Gastrocnemius medialis (tissue), 4 donors: ENCODE results near the gene ALOX12B. TPM values are rescaled to one million over a fixed set of nuclear protein-coding genes. Genes with fewer than 3 reads are reported as not detected.
"Not testable (repeated sequence)": the region's sequence is repeated elsewhere in the genome, so short reads cannot be mapped to it uniquely, and the experiment has no call there.

ENCODE experiments used
- ATAC-seq, 2 donors: fragments of 150-250 bp; one replicate each; pipeline ENCODE4 v1.9.1; 2016
- DNase-seq, 2 donors: peaks; one replicate each; pipeline ENCODE4 v3.0.0-alpha.2; 2019
- H3K27ac ChIP-seq, 4 donors: fragments of 200-600 bp; sonication (generic); 1 replicate in 1 of 4; 2 replicates in 3 of 4; pipeline ENCODE4 v1.5.1; 2016 to 2018; ENCODE audit warnings: mild to moderate bottlenecking in 2 of 4, moderate library complexity in 1 of 4
- H3K27me3 ChIP-seq, 3 donors: fragments of 200-600 bp; sonication (generic) in 2 of 3; 1 replicate in 1 of 3; 2 replicates in 2 of 3; pipeline versions ENCODE4 v1.5.1 to v1.6.0; 2016 to 2019; ENCODE audit warnings: mild to moderate bottlenecking in 1 of 3, moderate library complexity in 1 of 3
- H3K36me3 ChIP-seq, 2 donors: fragments of 200-600 bp; sonication (generic) in 1 of 2; one replicate each; pipeline ENCODE4 v1.5.1; 2017 to 2018
- H3K4me1 ChIP-seq, 2 donors: fragments of 200-600 bp; sonication (generic) in 1 of 2; one replicate each; pipeline ENCODE4 v1.5.1; 2016 to 2017; ENCODE audit warnings: mild to moderate bottlenecking in 2 of 2
- H3K4me3 ChIP-seq, 4 donors: fragments of 200-600 bp; sonication (generic) in 3 of 4; 1 replicate in 1 of 4; 2 replicates in 3 of 4; pipeline ENCODE4 v1.5.1; 2016 to 2019; ENCODE audit warnings: mild to moderate bottlenecking in 2 of 4
- H3K9me3 ChIP-seq, 3 donors: fragments of 200-600 bp; sonication (generic) in 2 of 3; 1 replicate in 1 of 3; 2 replicates in 2 of 3; pipeline ENCODE4 v1.5.1; 2016 to 2019
- POLR2A ChIP-seq, 2 donors: fragments of 450-650 bp; IDR thresholded peaks; one replicate each; pipeline ENCODE4 v1.6.1; 2017; ENCODE audit warnings: antibody characterized with exemption in 2 of 2, mild to moderate bottlenecking in 2 of 2, moderate library complexity in 2 of 2
- in situ Hi-C, 4 donors: fragments of 200-750 bp; cut with MboI; loops; one replicate each; pipeline versions ENCODE4 v1.15.0 to v1.8.0; 2017; ENCODE audit warnings: low sequenced_read_pairs in 4 of 4
- intact Hi-C: fragments of 100-400 bp; cut with DNase I; formaldehyde crosslinking; loops from one replicate; pipeline ENCODE4 v1.15.1; 2023; ENCODE audit warnings: low total_unique reads
- total RNA-seq, 4 donors: library from RNA; depleted of rRNA; stranded (reverse); fragments of >200 nt; gene quantifications; one replicate each; pipeline versions ENCODE4 v1.1.0 to v1.2.3, GENCODE V29; 2016
- TF ChIP-seq, protein P1 (sequence below), 5 experiments: fragments of 450-650 bp in 3 of 5; fragments of 200-600 bp in 2 of 5; sonication (generic) in 2 of 5; IDR thresholded peaks in 4 of 5; conservative IDR thresholded peaks in 1 of 5; 1 replicate in 4 of 5; 2 replicates in 1 of 5; pipeline ENCODE4 v1.5.1; 2016 to 2019; ENCODE audit warnings: antibody characterized with exemption in 5 of 5, mild to moderate bottlenecking in 3 of 5, moderate library complexity in 3 of 5

Gene ALOX12B
- total RNA-seq, 4 donors from 2014 or later = not detected

DNA sequence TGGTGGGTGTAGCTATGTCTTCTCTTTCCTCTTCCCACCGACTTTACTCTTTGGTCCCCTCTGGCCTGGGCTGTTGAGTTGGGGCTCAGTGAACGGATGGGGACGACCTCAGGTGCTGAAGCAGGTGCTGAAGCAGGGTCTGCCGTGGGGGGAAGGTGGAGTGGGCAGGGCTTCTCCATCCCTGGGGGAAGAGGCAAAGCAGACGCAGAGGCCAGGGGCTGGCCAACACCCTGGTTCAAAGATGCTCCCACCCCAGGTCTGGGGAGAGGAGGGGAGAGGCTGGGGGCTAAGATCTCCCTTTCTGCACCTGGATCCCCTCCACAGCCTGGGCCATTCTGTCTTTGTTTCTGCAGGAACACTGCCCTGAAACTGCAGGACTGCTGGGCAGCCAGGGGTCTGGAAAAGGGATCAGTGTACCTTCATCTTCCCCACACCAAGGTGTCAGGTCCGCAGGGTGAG lies 22.9 kb downstream of the ALOX12B start:
- ATAC-seq (no peak), DNase-seq (no peak)
- intact Hi-C loops (loop anchor here (5.0 kb wide), 1 partner anchor 53 kb away; the partner anchor contains the start of gene ALOXE3), in situ Hi-C loops (no loop called here)
- Histone ChIP-seq H3K27ac (no peak overlapping the region), H3K9me3 (no peaks in the 10 kb centered on the region), H3K4me3 (no peak overlapping the region), H3K27me3 (peaks cover 35 to 46% (median 44%) of the 10 kb centered on the region in 3 donors), H3K36me3 (no peaks in the 10 kb centered on the region), H3K4me1 (peaks cover 8% of the 10 kb centered on the region in 2 donors)
- no peak for TF ChIP-seq POLR2A (IDR thresholded peaks at IDR 0.05)
- TF ChIP-seq, protein P1, sequence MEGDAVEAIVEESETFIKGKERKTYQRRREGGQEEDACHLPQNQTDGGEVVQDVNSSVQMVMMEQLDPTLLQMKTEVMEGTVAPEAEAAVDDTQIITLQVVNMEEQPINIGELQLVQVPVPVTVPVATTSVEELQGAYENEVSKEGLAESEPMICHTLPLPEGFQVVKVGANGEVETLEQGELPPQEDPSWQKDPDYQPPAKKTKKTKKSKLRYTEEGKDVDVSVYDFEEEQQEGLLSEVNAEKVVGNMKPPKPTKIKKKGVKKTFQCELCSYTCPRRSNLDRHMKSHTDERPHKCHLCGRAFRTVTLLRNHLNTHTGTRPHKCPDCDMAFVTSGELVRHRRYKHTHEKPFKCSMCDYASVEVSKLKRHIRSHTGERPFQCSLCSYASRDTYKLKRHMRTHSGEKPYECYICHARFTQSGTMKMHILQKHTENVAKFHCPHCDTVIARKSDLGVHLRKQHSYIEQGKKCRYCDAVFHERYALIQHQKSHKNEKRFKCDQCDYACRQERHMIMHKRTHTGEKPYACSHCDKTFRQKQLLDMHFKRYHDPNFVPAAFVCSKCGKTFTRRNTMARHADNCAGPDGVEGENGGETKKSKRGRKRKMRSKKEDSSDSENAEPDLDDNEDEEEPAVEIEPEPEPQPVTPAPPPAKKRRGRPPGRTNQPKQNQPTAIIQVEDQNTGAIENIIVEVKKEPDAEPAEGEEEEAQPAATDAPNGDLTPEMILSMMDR (IDR thresholded peaks at IDR 0.05 in 4 of 5, conservative IDR thresholded peaks at IDR 0.05 in 1 of 5) = no peak

DNA sequence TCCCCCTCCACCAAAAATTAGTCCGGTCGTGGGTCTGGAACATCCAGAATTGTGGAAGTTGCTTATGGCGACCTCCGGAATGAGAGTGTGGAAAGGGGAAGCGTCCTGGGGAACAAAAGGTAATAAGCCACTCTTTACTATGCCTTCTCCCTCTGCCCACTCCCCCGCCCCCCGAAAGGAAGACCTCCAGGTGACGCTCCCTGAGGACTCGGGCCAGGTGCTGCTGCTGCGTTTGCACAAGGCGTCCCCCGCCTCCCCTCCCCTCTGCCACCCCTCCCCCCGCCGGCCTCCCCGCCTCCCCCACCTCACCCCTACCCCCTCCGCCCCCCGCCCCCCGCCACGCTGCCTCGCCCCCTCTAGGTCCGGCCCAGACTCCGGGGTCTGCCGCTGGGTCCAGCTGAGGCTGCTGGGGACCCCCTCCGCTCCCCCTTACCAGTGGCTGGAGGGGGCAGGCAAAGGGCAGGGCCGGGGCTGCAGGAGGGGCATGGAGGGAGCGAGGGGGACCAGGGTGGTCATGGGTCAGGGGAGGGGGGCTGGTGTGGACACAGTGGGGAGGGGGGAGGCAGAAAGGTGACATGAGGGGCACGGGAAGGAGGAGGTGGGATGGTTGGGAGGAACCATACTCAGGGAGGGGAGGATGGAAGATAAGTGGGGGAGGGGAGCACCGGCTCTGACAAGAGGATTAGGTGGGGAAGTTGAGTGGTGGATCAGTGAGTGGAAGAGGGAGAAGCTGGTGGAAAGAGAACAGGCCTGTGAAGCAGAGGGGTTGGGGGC lies 23.6 kb downstream of the ALOX12B start:
- in situ Hi-C loops (no loop called here), intact Hi-C loops (loop anchor here (5.0 kb wide), 1 partner anchor 53 kb away; the partner anchor contains the start of gene ALOXE3)
- Histone ChIP-seq H3K27ac (no peak overlapping the region), H3K9me3 (no peaks in the 10 kb centered on the region), H3K27me3 (peaks cover 40 to 52% (median 44%) of the 10 kb centered on the region in 3 donors), H3K36me3 (no peaks in the 10 kb centered on the region), H3K4me1 (peaks cover 8% of the 10 kb centered on the region in 2 donors), H3K4me3 (no peak overlapping the region)
- ATAC-seq (no peak), DNase-seq (no peak)
- TF ChIP-seq, protein P1 (IDR thresholded peaks at IDR 0.05 in 4 of 5, conservative IDR thresholded peaks at IDR 0.05 in 1 of 5) = no peak
- no peak for TF ChIP-seq POLR2A (IDR thresholded peaks at IDR 0.05)

DNA sequence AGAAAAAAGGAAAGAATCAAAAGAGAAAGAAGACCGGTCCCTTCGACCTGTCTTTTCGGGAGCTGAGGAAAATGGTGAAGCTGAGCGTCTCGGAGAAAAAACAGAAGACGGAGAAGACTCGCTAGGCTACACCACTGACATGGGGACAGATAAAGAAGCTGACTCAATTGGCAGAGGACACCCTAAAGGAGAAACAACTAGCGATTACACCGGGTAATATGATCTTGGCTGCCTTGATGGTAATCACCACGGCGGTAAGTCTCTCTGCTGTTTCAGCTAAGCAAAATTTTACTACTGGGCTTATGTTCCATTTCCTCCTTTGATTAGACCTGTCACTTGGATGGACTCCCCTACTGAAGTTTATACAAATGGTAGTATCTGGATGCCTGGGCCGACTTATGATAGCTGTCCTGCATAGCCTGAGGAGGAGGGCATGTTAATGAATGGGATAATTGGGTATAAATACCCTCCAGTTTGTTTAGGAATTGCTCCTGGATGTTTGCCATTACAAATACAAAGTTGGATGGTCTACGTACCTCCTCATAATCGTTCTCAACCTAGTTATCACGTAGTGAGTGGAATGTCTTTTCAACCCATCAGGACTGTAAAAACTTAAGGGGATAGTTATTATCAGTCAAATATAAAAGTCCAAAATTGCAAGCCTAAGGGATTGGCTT lies 24.6 kb downstream of the ALOX12B start:
- H3K9me3 ChIP-seq = no peaks in the 10 kb centered on the region
- H3K27me3 ChIP-seq = peaks cover 44 to 62% (median 49%) of the 10 kb centered on the region in 3 donors
- ATAC-seq = peak; percentile 71 to 84
- in situ Hi-C loops (no loop called here), intact Hi-C loops (loop anchor here (5.0 kb wide), 1 partner anchor 54 kb away; the partner anchor contains the start of gene ALOXE3)
- no peaks in the 10 kb centered on the region for H3K36me3 ChIP-seq
- H3K4me3 ChIP-seq = peak overlapping the region in 3 of 4 donors; percentile 0 to 22 (median 6)
- no peak overlapping the region for H3K27ac ChIP-seq
- TF ChIP-seq POLR2A (IDR thresholded peaks at IDR 0.05) = no peak
- TF ChIP-seq, protein P1 (IDR thresholded peaks at IDR 0.05 in 4 of 5, conservative IDR thresholded peaks at IDR 0.05 in 1 of 5) = no peak
- DNase-seq = no peak
- peaks cover 8% of the 10 kb centered on the region in 2 donors for H3K4me1 ChIP-seq

DNA sequence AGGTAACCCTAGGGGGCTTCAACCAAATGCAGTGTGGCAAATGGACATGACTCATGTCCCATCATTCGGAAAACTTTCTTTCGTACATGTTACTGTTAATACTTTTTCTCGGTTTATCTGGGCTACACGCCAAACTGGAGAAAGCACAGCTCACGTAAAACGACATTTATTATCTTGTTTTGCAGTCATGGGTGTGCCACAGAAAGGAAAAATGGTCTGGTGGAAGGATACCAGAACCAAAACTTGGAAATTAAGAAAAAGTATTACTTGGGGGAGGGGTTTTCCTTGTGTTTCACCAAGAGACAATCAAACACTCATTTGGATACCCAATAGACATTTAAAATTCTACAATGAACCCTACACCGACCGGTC lies 25.1 kb downstream of the ALOX12B start:
- DNase-seq = no peak
- Histone ChIP-seq H3K4me3 (peak overlapping the region in 3 of 4 donors; percentile 0 to 22 (median 6)), H3K9me3 (no peaks in the 10 kb centered on the region), H3K36me3 (no peaks in the 10 kb centered on the region), H3K27ac (no peak overlapping the region), H3K4me1 (peaks cover 8% of the 10 kb centered on the region in 2 donors), H3K27me3 (peaks cover 44 to 63% (median 50%) of the 10 kb centered on the region in 3 donors)
- in situ Hi-C loops = no loop called here
- TF ChIP-seq POLR2A (IDR thresholded peaks at IDR 0.05) = no peak
- TF ChIP-seq, protein P1 (IDR thresholded peaks at IDR 0.05 in 4 of 5, conservative IDR thresholded peaks at IDR 0.05 in 1 of 5) = no peak
- no peak for ATAC-seq
- intact Hi-C loops = loop anchor here (5.0 kb wide), 1 partner anchor 55 kb away; the partner anchor contains the start of gene ALOXE3

DNA sequence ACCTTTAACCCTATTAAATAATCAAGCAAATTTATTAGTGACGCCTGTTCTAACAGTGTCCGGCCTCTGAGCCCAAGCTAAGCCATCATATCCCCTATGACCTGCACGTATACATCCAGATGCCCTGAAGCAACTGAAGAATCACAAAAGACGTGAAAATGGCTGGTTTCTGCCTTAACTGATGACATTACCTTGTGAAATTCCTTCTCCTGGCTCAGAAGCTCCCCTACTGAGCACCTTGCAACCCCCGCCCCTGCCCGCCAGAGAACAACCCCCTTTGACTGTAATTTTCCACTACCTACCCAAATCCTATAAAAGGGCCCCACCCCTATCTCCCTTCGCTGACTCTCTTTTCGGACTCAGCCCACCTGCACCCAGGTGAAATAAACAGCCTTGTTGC lies 25.7 kb downstream of the ALOX12B start:
- H3K4me3 ChIP-seq, H3K9me3 ChIP-seq, H3K4me1 ChIP-seq, H3K27ac ChIP-seq, in situ Hi-C loops, ATAC-seq, DNase-seq, H3K36me3 ChIP-seq: not testable (repeated sequence)
- H3K27me3 ChIP-seq = peaks cover 44 to 63% (median 50%) of the 10 kb centered on the region in 3 donors
- intact Hi-C loops = loop anchor here (2.0 to 5.0 kb wide), 2 partner anchors 17 to 55 kb away; partner anchors contain the start of gene ALOXE3
